DND-41 (cell line): ENCODE measurements around the gene SIRT2.
A peak's percentile ranks its signal among the peaks of the same experiment; 100 is the strongest.

ENCODE experiments used
- ATAC-seq: fragments of 200-7000 bp; cut with Tn5 transposase; 3 replicates; pipeline ENCODE4 v1.9.1; 2021; ENCODE audit warnings: low read depth; ENCODE audit not compliant: insufficient read depth
- DNase-seq: peaks from one replicate; pipeline ENCODE4 v3.0.0-alpha.2; 2020
- H2AFZ ChIP-seq: 2 replicates; pipeline ENCODE4 v1.6.0; 2012; ENCODE audit warnings: low read depth, low read length
- H3K27ac ChIP-seq: 2 replicates; pipeline ENCODE4 v1.5.1; 2012; ENCODE audit warnings: low read length, inconsistent platforms
- H3K27me3 ChIP-seq: fragments of 200-600 bp; sonication (generic); 2 replicates; pipeline ENCODE4 v1.6.0; 2012; ENCODE audit warnings: low read length, mild to moderate bottlenecking, inconsistent platforms; ENCODE audit not compliant: insufficient read depth, poor library complexity
- H3K36me3 ChIP-seq: 2 replicates; pipeline ENCODE4 v1.5.1; 2012; ENCODE audit warnings: low read length, inconsistent platforms; ENCODE audit not compliant: insufficient read depth
- H3K4me1 ChIP-seq: 2 replicates; pipeline ENCODE4 v1.5.1; 2012; ENCODE audit warnings: mild to moderate bottlenecking, low read length; ENCODE audit not compliant: insufficient read depth
- H3K4me2 ChIP-seq: 2 replicates; pipeline ENCODE4 v1.6.0; 2012; ENCODE audit warnings: mild to moderate bottlenecking, moderate library complexity, low read length, inconsistent platforms; ENCODE audit not compliant: insufficient read depth
- H3K4me3 ChIP-seq, 2 experiments: fragments of 200-600 bp in 1 of 2; shearing (Covaris generic) in 1 of 2; 2 replicates each; pipeline ENCODE4 v1.5.1; 2012 to 2016; ENCODE audit warnings: inconsistent platforms in 2 of 2, low read length in 2 of 2, mild to moderate bottlenecking in 2 of 2, low read depth in 1 of 2, moderate library complexity in 1 of 2
- H3K79me2 ChIP-seq: 2 replicates; pipeline ENCODE4 v1.6.0; 2012; ENCODE audit warnings: low read length, inconsistent platforms; ENCODE audit not compliant: insufficient read depth
- H3K9ac ChIP-seq: 2 replicates; pipeline ENCODE4 v1.6.0; 2012; ENCODE audit warnings: low read depth, mild to moderate bottlenecking, inconsistent platforms, low read length, moderate library complexity
- H3K9me3 ChIP-seq: 2 replicates; pipeline ENCODE4 v1.5.1; 2012; ENCODE audit warnings: low read length, moderate library complexity, mild to moderate bottlenecking, inconsistent platforms; ENCODE audit not compliant: insufficient read depth, severe bottlenecking
- H4K20me1 ChIP-seq: 2 replicates; pipeline ENCODE4 v1.6.0; 2012; ENCODE audit warnings: low read length; ENCODE audit not compliant: insufficient read depth
- CTCF ChIP-seq: IDR thresholded peaks from 2 replicates; pipeline ENCODE4 v1.5.1; 2012; ENCODE audit warnings: borderline replicate concordance, low read length, moderate library complexity, mild to moderate bottlenecking; ENCODE audit not compliant: poor library complexity, severe bottlenecking; ENCODE audit errors: extremely low read depth
- EZH2 ChIP-seq: IDR thresholded peaks from 3 replicates; pipeline ENCODE4 v1.6.1; 2012; ENCODE audit warnings: borderline replicate concordance, low read depth, mild to moderate bottlenecking, moderate library complexity, low read length, inconsistent platforms; ENCODE audit not compliant: severe bottlenecking

SIRT2 gene

GRCh38 chr19:38869836-38870607 lies 29.4 kb downstream of the SIRT2 start:
- peak; percentile 92 for ATAC-seq
- H3K4me2 ChIP-seq, result peak overlapping the region; percentile 86

GRCh38 chr19:38869160-38869835 lies 30.1 kb downstream of the SIRT2 start:
- no peak for TF ChIP-seq CTCF
- TF ChIP-seq EZH2, result no peak
- Histone ChIP-seq H3K27me3 (no peaks in the 10 kb centered on the region), H2AFZ (peak overlapping the region; percentile 91), H4K20me1 (no peaks in the 10 kb centered on the region), H3K79me2 (no peaks in the 10 kb centered on the region), H3K36me3 (no peaks in the 10 kb centered on the region), H3K4me3 (peak overlapping the region in 1 of 2 experiments; percentile 57; a peak in 2 of 4 replicates), H3K9ac (peak overlapping the region; percentile 36; the same call in 1 of the 2 replicates), H3K9me3 (no peaks in the 10 kb centered on the region), H3K4me2 (peak overlapping the region; percentile 86), H3K4me1 (peaks cover 16% of the 10 kb centered on the region), H3K27ac (no peak overlapping the region)
- ATAC-seq (no peak), DNase-seq (no peak)

More at GRCh38 chr19:38869836-38870607, 29.4 kb downstream of the SIRT2 start:
- H3K27ac ChIP-seq, result no peak overlapping the region
- TF ChIP-seq EZH2, result no peak
- TF ChIP-seq CTCF, result peak; percentile 83
- no peaks in the 10 kb centered on the region for H3K79me2 ChIP-seq
- H2AFZ ChIP-seq, result peak overlapping the region; percentile 91
- H3K4me3 ChIP-seq, result peak overlapping the region in 1 of 2 experiments; percentile 57; a peak in 2 of 4 replicates
- no peaks in the 10 kb centered on the region for H3K27me3 ChIP-seq
- no peaks in the 10 kb centered on the region for H4K20me1 ChIP-seq
- no peaks in the 10 kb centered on the region for H3K9me3 ChIP-seq
- no peaks in the 10 kb centered on the region for H3K36me3 ChIP-seq
- peak; percentile 82 for DNase-seq
- peaks cover 16% of the 10 kb centered on the region for H3K4me1 ChIP-seq
- H3K9ac ChIP-seq, result peak overlapping the region; percentile 36; the same call in 1 of the 2 replicates

- H3K4me2 ChIP-seq, result no peak overlapping the region
- H3K9me3 ChIP-seq, result no peaks in the 10 kb centered on the region
- TF ChIP-seq CTCF (no peak), EZH2 (no peak)
- no peak overlapping the region for H3K27ac ChIP-seq
- H3K79me2 ChIP-seq, result no peaks in the 10 kb centered on the region
- DNase-seq, result no peak
- no peak for ATAC-seq
- no peaks in the 10 kb centered on the region for H3K36me3 ChIP-seq
- H3K27me3 ChIP-seq, result no peaks in the 10 kb centered on the region
- peaks cover 16% of the 10 kb centered on the region for H3K4me1 ChIP-seq
- H3K4me3 ChIP-seq, result no peak overlapping the region
- no peaks in the 10 kb centered on the region for H4K20me1 ChIP-seq
- H2AFZ ChIP-seq, result no peak overlapping the region
- no peak overlapping the region for H3K9ac ChIP-seq
These were observed 30.9 kb downstream of the SIRT2 start for GRCh38 chr19:38868551-38868950.
